Measurements from ENCODE around the gene POTEE.
"Not testable (repeated sequence)": the region's sequence is repeated elsewhere in the genome, so short reads cannot be mapped to it uniquely, and the experiment has no call there.

POTEE gene

DNA sequence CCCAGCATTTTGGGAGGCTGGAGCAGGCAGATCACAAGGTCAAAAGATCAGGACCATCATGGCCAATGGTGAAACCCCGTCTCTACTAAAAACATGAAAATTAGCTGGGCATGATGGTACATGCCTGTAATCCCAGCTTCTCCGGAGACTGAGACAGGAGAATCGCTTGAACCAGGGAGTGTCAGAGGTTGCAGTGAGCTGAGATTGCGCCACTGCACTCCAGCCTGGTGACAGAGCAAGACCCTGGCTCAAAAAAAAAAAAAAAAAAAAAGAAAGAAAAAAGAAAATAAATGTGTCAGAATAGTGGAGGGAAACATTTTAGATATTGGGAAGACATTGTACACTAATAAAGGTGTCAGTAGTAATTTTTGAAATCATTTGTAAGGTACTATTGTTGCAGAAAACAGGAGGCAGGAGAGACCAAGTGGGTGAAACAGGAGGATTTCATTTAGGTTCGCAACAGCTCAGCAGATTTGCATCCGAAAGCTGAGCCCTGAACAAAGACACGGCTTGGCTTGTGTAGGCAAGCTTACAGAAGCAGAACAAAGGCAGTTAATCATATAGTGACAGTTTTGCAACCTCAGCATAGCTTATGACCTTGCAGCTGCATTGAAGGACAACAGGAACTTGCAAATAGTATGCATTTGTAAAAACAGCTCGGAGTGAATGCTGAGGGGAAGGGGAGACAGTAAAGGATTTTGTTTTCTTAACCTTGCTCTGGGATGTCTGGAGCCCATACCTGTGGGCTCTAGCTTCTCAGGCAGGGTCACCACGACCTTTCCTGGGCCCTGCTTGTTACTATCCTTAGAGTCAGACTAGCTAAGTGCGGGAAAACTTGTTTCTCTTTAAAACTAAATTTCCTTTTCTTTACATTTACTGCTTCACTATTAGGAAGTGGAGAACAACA, 26.5 kb downstream of the POTEE start:
- H3K27me3 Mint-ChIP-seq, H3K27ac Mint-ChIP-seq, DNase-seq, CTCF ChIA-PET, H3K4me1 Mint-ChIP-seq, H3K4me3 Mint-ChIP-seq, H3K36me3 Mint-ChIP-seq, H3K9me3 Mint-ChIP-seq: not testable (repeated sequence)

All from activated naive CD4-positive, alpha-beta T cell treated with anti-CD3 and anti-CD28 coated beads, Interleukin-2, amount 10 ng/mL, durations not matched to agents 7 days and 5 days (primary cell).